Measurements from ENCODE around the gene WNT1.

DNA sequence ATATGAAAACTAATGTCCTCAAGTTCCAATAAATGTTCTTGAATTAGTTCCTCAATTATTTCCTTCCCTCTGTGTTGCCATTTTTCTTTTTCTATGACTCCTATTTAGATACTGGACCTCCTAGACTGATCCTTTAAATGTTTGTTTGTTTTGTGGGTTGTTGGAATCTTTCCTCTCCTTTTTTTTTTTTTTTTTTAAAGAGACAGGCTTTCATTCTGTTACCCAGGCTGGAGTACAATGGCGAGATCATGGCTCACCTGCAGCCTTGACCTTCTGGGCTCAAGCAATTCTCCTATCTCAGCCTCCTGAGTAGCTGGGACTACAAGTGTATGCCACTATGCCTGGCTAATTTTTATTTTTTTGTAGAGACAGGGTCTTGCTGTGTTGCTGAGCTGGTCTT, 30.8 kb downstream of the WNT1 start:
- TF ChIP-seq CTCF (conservative IDR thresholded peaks at IDR 0.05; ENCODE audit: low read length), result no peak
- TF ChIP-seq EZH2phosphoT487 (IDR thresholded peaks at IDR 0.05; ENCODE audit: borderline replicate concordance), result no peak

Measured in Loucy (cell line).